ENCODE results near the gene NRL.
A peak's percentile ranks its signal among the peaks of the same experiment; 100 is the strongest.

Gene NRL

GRCh38 chr14:24093207-24093900 is 21.4 kb downstream of the NRL start:
- H3K4me3 Mint-ChIP-seq: peak overlapping the region; percentile 94 to 97 (median 95)
- H3K27ac Mint-ChIP-seq: peak overlapping the region; percentile 65 to 87 (median 66)
- no peak for TF ChIP-seq CTCF (IDR thresholded peaks at IDR 0.05; ENCODE audit: unreplicated experiment in 3 of 3)
- no peaks in the 10 kb centered on the region for H3K36me3 Mint-ChIP-seq (ENCODE audit: low read depth)
- peaks cover 7% of the 10 kb centered on the region for H3K27me3 Mint-ChIP-seq (ENCODE audit: low read depth)
- H3K4me1 Mint-ChIP-seq: peaks cover 28% of the 10 kb centered on the region
- no peaks in the 10 kb centered on the region for H3K9me3 Mint-ChIP-seq

GRCh38 chr14:24092505-24093206 is 22.1 kb downstream of the NRL start:
- H3K4me1 Mint-ChIP-seq: peaks cover 28% of the 10 kb centered on the region
- H3K27me3 Mint-ChIP-seq (ENCODE audit: low read depth): peaks cover 7% of the 10 kb centered on the region
- H3K27ac Mint-ChIP-seq: peak overlapping the region; percentile 65 to 87 (median 66)
- peak overlapping the region; percentile 94 to 97 (median 95) for H3K4me3 Mint-ChIP-seq
- TF ChIP-seq CTCF (IDR thresholded peaks at IDR 0.05; ENCODE audit: unreplicated experiment in 3 of 3): no peak
- H3K9me3 Mint-ChIP-seq: no peaks in the 10 kb centered on the region
- H3K36me3 Mint-ChIP-seq (ENCODE audit: low read depth): no peaks in the 10 kb centered on the region

GRCh38 chr14:24092110-24092504 is 22.6 kb downstream of the NRL start:
- no peaks in the 10 kb centered on the region for H3K9me3 Mint-ChIP-seq
- H3K27ac Mint-ChIP-seq: peak overlapping the region in 1 of 3 experiments; percentile 13
- peaks cover 7% of the 10 kb centered on the region for H3K27me3 Mint-ChIP-seq (ENCODE audit: low read depth)
- peak overlapping the region; percentile 94 to 97 (median 95) for H3K4me3 Mint-ChIP-seq
- H3K36me3 Mint-ChIP-seq (ENCODE audit: low read depth): no peaks in the 10 kb centered on the region
- H3K4me1 Mint-ChIP-seq: peaks cover 29% of the 10 kb centered on the region
- no peak for TF ChIP-seq CTCF (IDR thresholded peaks at IDR 0.05; ENCODE audit: unreplicated experiment in 3 of 3)

- no peak overlapping the region for H3K27ac Mint-ChIP-seq
- no peak overlapping the region for H3K4me3 Mint-ChIP-seq
- TF ChIP-seq CTCF (IDR thresholded peaks at IDR 0.05; ENCODE audit: unreplicated experiment in 3 of 3): no peak
- H3K36me3 Mint-ChIP-seq (ENCODE audit: low read depth): no peaks in the 10 kb centered on the region
- no peaks in the 10 kb centered on the region for H3K9me3 Mint-ChIP-seq
- peaks cover 29% of the 10 kb centered on the region for H3K4me1 Mint-ChIP-seq
- H3K27me3 Mint-ChIP-seq (ENCODE audit: low read depth): peaks cover 6% of the 10 kb centered on the region
These were observed 24.9 kb downstream of the NRL start for GRCh38 chr14:24089890-24090289.

- H3K36me3 Mint-ChIP-seq (ENCODE audit: low read depth): no peaks in the 10 kb centered on the region
- peaks cover 20% of the 10 kb centered on the region for H3K4me1 Mint-ChIP-seq
- H3K9me3 Mint-ChIP-seq: no peaks in the 10 kb centered on the region
- TF ChIP-seq CTCF (IDR thresholded peaks at IDR 0.05; ENCODE audit: unreplicated experiment in 3 of 3): no peak
- no peak overlapping the region for H3K27ac Mint-ChIP-seq
- H3K27me3 Mint-ChIP-seq (ENCODE audit: low read depth): peaks cover 22% of the 10 kb centered on the region
- no peak overlapping the region for H3K4me3 Mint-ChIP-seq
These were observed 26.7 kb downstream of the NRL start for GRCh38 chr14:24088095-24088494.

Measured in nephron (organoid).